K562 (cell line): Measurements from ENCODE around the gene NALCN. TPM values are rescaled to one million over a fixed set of nuclear protein-coding genes. Genes with fewer than 3 reads are reported as not detected.

ENCODE experiments used
- BRD4 ChIP-seq: fragments of 200-600 bp; sonication (generic); IDR thresholded peaks from 2 replicates; pipeline ENCODE4 v1.6.1; 2017; ENCODE audit warnings: inconsistent platforms
- ETS2 ChIP-seq: IDR thresholded peaks from 2 replicates; pipeline ENCODE4 v1.6.1; 2016; ENCODE audit warnings: borderline replicate concordance, missing genetic modification characterization, mild to moderate bottlenecking, moderate library complexity, missing compliant biosample characterization; ENCODE audit not compliant: poor library complexity, severe bottlenecking
- GTF2B ChIP-seq: IDR thresholded peaks from 2 replicates; pipeline ENCODE4 v1.6.1; 2011; ENCODE audit not compliant: insufficient read length; ENCODE audit errors: extremely low read depth
- HLTF ChIP-seq: fragments of 450-650 bp; IDR thresholded peaks from 2 replicates; pipeline ENCODE4 v1.6.1; 2016
- KAT7 ChIP-seq: sonication (generic); formaldehyde crosslinking; IDR thresholded peaks from 2 replicates; pipeline ENCODE4 v1.8.0; 2022; ENCODE audit warnings: missing genetic modification reagents, mild to moderate bottlenecking, borderline replicate concordance
- MCM2 ChIP-seq: fragments of 450-650 bp; IDR thresholded peaks from 2 replicates; pipeline ENCODE4 v1.6.1; 2017; ENCODE audit warnings: low read depth, mild to moderate bottlenecking
- MYC ChIP-seq, 2 experiments: fragments of 250-450 bp in 1 of 2; sonication (Bioruptor Pico) in 1 of 2; IDR thresholded peaks; 2 replicates each; pipeline versions ENCODE4 v1.5.1 to v1.6.1; 2012 to 2021; ENCODE audit warnings: low read depth in 2 of 2, borderline replicate concordance in 1 of 2, improper control_type of control experiment in 1 of 2, low read length in 1 of 2, mild to moderate bottlenecking in 1 of 2, moderate library complexity in 1 of 2
- NBN ChIP-seq: fragments of 450-650 bp; IDR thresholded peaks from 2 replicates; pipeline ENCODE4 v1.6.1; 2016; ENCODE audit warnings: low read depth, mild to moderate bottlenecking
- NFE2L1 ChIP-seq: fragments of 450-650 bp; IDR thresholded peaks from 2 replicates; pipeline ENCODE4 v1.6.1; 2016; ENCODE audit warnings: missing genetic modification characterization, low read depth, mild to moderate bottlenecking, missing compliant biosample characterization, moderate library complexity, borderline replicate concordance
- SMARCA5 ChIP-seq: fragments of 450-650 bp; IDR thresholded peaks from 2 replicates; pipeline ENCODE4 v1.6.1; 2016
- ZBTB11 ChIP-seq, 3 experiments: fragments of 200-800 bp in 1 of 3; fragments of 250-450 bp in 1 of 3; fragments of 450-650 bp in 1 of 3; sonication (Bioruptor Pico) in 1 of 3; sonication (Bioruptor generic) in 1 of 3; formaldehyde crosslinking in 1 of 3; IDR thresholded peaks; 2 replicates each; pipeline versions ENCODE4 v1.6.1 to v1.8.0; 2016 to 2022; ENCODE audit warnings: mild to moderate bottlenecking in 2 of 3, missing genetic modification characterization in 2 of 3, missing compliant biosample characterization in 1 of 3, moderate library complexity in 1 of 3
- ZNF3 ChIP-seq: fragments of 250-450 bp; sonication (Bioruptor Pico); IDR thresholded peaks from 2 replicates; pipeline ENCODE4 v1.5.0; 2021; ENCODE audit warnings: mild to moderate bottlenecking, moderate library complexity
- ZNF449 ChIP-seq: fragments of 250-450 bp; sonication (Bioruptor Pico); IDR thresholded peaks from 2 replicates; pipeline ENCODE4 v1.8.0; 2022; ENCODE audit warnings: moderate library complexity, mild to moderate bottlenecking, inconsistent platforms
- polyA plus RNA-seq, 8 experiments: library from polyadenylated mRNA; depleted of rRNA in 4 of 8; stranded (reverse) in 5 of 8; unstranded in 3 of 8; fragments of >200 nt; fragmentation: Nextera tagmentation in 2 of 8; fragmentation: Illumina TruSeq in 1 of 8; extraction: Ambion mirVana in 2 of 8; extraction: Trizol in 1 of 8; gene quantifications; 2 replicates each; pipeline versions ENCODE4 v1.2.1 to v1.2.3, GENCODE V29; 2011 to 2014; ENCODE audit warnings: inconsistent platforms in 1 of 8, missing spikeins in 1 of 8
- total RNA-seq, 7 experiments: library from RNA; depleted of rRNA in 6 of 7; stranded (reverse); fragments of >200 nt in 6 of 7; fragmentation: Illumina TruSeq in 2 of 7; extraction: Trizol in 2 of 7; gene quantifications; 2 replicates each; pipeline versions ENCODE4 v1.2.1 to v1.2.3, GENCODE V29; 2011 to 2021; ENCODE audit warnings: low replicate concordance in 1 of 7

The NALCN gene
- total and polyA plus RNA-seq, 9 of the 15 experiments (the other 6 are each of a cell fraction or from before 2014, with no cell fraction given): not detected

DNA sequence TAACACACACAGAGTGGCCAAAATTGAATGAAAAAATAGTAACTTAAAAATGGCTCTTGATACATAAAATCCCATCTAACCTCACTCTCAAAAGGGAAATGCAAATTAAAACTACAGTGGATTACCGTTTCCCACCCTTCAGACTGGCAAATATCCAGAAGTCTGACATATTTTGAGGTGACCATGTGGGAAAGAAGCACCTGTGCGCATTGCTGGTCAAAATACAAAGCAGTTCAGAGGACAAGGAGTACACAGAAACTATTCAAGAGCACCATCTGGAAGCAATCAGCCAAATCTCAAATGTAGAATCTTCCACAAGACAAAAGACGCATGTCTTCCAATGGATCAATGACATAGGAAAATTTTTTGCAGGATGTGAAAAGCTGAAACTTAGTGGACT is 23.2 kb downstream of the NALCN start (continued):
- TF ChIP-seq MYC (IDR thresholded peaks at IDR 0.05; ENCODE audit: low read depth, low read length): no peak
- no peak for TF ChIP-seq MYC (CRISPR knock-in tag; IDR thresholded peaks at IDR 0.05; ENCODE audit: borderline replicate concordance, low read depth)
- TF ChIP-seq ETS2 (tag): no peak
- TF ChIP-seq KAT7 (CRISPR knock-in tag): no peak
- TF ChIP-seq ZBTB11 (CRISPR knock-in tag; IDR thresholded peaks at IDR 0.05): no peak
- no peak for TF ChIP-seq MCM2
- TF ChIP-seq GTF2B: no peak
- TF ChIP-seq SMARCA5: no peak
- no peak for TF ChIP-seq NFE2L1
- no peak for TF ChIP-seq ZNF449 (CRISPR knock-in tag)
- no peak for TF ChIP-seq NBN
- no peak for TF ChIP-seq ZNF3 (CRISPR knock-in tag)
- no peak for TF ChIP-seq HLTF
- TF ChIP-seq BRD4: no peak
- TF ChIP-seq, all 486 proteins: peak for 0
